ENCODE data around the gene DDX31. TPM values are rescaled to one million over a fixed set of nuclear protein-coding genes. Genes with fewer than 3 reads are reported as not detected.

DDX31 gene
- total and polyA plus RNA-seq, 9 donors, result 9.7 to 19.6 (median 14.1) TPM

- WGBS, 3 donors, result 83 to 91% (median 83%) methylated on average over 5 of the region's 5 CpGs
Observed at GRCh38 chr9:132639322-132639721, 30.5 kb downstream of the DDX31 start.

GRCh38 chr9:132638240-132638639 is 31.5 kb downstream of the DDX31 start:
- H3K9me3 ChIP-seq, result no peaks in the 10 kb centered on the region
- no peak for DNase-seq
- TF ChIP-seq, protein P1, sequence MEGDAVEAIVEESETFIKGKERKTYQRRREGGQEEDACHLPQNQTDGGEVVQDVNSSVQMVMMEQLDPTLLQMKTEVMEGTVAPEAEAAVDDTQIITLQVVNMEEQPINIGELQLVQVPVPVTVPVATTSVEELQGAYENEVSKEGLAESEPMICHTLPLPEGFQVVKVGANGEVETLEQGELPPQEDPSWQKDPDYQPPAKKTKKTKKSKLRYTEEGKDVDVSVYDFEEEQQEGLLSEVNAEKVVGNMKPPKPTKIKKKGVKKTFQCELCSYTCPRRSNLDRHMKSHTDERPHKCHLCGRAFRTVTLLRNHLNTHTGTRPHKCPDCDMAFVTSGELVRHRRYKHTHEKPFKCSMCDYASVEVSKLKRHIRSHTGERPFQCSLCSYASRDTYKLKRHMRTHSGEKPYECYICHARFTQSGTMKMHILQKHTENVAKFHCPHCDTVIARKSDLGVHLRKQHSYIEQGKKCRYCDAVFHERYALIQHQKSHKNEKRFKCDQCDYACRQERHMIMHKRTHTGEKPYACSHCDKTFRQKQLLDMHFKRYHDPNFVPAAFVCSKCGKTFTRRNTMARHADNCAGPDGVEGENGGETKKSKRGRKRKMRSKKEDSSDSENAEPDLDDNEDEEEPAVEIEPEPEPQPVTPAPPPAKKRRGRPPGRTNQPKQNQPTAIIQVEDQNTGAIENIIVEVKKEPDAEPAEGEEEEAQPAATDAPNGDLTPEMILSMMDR (IDR thresholded peaks at IDR 0.05), result no peak
- no peak for TF ChIP-seq EP300 (IDR thresholded peaks at IDR 0.05)
- no peak for TF ChIP-seq POLR2A (IDR thresholded peaks at IDR 0.05)
- H3K36me3 ChIP-seq, result no peaks in the 10 kb centered on the region
- intact Hi-C loops (cut with DNase I), result no loop called here
- 88 to 91% (median 90%) methylated on average over 5 of the region's 5 CpGs for WGBS, 3 donors
- no peaks in the 10 kb centered on the region for H3K4me1 ChIP-seq (ENCODE audit: insufficient read depth)
- no peak overlapping the region for H3K4me3 ChIP-seq
- no peak overlapping the region for H3K27ac ChIP-seq
- no peaks in the 10 kb centered on the region for H3K27me3 ChIP-seq

More at GRCh38 chr9:132639322-132639721, 30.5 kb downstream of the DDX31 start:
- intact Hi-C loops (cut with DNase I), result no loop called here
- DNase-seq, result no peak
- no peaks in the 10 kb centered on the region for H3K4me1 ChIP-seq (ENCODE audit: insufficient read depth)
- H3K9me3 ChIP-seq, result no peaks in the 10 kb centered on the region
- no peaks in the 10 kb centered on the region for H3K27me3 ChIP-seq
- TF ChIP-seq EP300 (IDR thresholded peaks at IDR 0.05), result no peak
- no peak for TF ChIP-seq POLR2A (IDR thresholded peaks at IDR 0.05)
- TF ChIP-seq, protein P1 (IDR thresholded peaks at IDR 0.05), result no peak
- no peak overlapping the region for H3K4me3 ChIP-seq
- H3K27ac ChIP-seq, result no peak overlapping the region
- H3K36me3 ChIP-seq, result no peaks in the 10 kb centered on the region

- intact Hi-C loops (cut with DNase I), result no loop called here
- Histone ChIP-seq H3K27me3 (no peaks in the 10 kb centered on the region), H3K9me3 (no peaks in the 10 kb centered on the region), H3K4me3 (no peak overlapping the region), H3K4me1 (ENCODE audit: insufficient read depth) (no peaks in the 10 kb centered on the region), H3K36me3 (no peaks in the 10 kb centered on the region), H3K27ac (no peak overlapping the region)
- WGBS, 3 donors, result 91 to 93% (median 91%) methylated on average over 12 of the region's 12 CpGs
- no peak for DNase-seq
- TF ChIP-seq, protein P1 (IDR thresholded peaks at IDR 0.05), result no peak
- TF ChIP-seq POLR2A (IDR thresholded peaks at IDR 0.05) (no peak), EP300 (IDR thresholded peaks at IDR 0.05) (no peak)
Observed at GRCh38 chr9:132637801-132638200, 32.0 kb downstream of the DDX31 start.

- TF ChIP-seq EP300 (IDR thresholded peaks at IDR 0.05) (no peak), POLR2A (IDR thresholded peaks at IDR 0.05) (no peak)
- TF ChIP-seq, protein P1 (IDR thresholded peaks at IDR 0.05), result no peak
- H3K27ac ChIP-seq, result no peak overlapping the region
- H3K9me3 ChIP-seq, result no peaks in the 10 kb centered on the region
- H3K27me3 ChIP-seq, result no peaks in the 10 kb centered on the region
- H3K36me3 ChIP-seq, result no peaks in the 10 kb centered on the region
- H3K4me1 ChIP-seq (ENCODE audit: insufficient read depth), result no peaks in the 10 kb centered on the region
- intact Hi-C loops (cut with DNase I), result no loop called here
- no peak overlapping the region for H3K4me3 ChIP-seq
- DNase-seq, result no peak
- 76 to 80% (median 77%) methylated on average over 12 of the region's 12 CpGs for WGBS, 3 donors
Observed at GRCh38 chr9:132637351-132637750, 32.4 kb downstream of the DDX31 start.
